Transverse colon (tissue), 4 donors: ENCODE results near the gene KCNN3.

Source experiments
- CTCF ChIP-seq, 5 experiments: fragments of 200-600 bp in 3 of 5; fragments of 450-650 bp in 2 of 5; sonication (generic) in 3 of 5; IDR thresholded peaks; 1 replicate in 2 of 5; 2 replicates in 3 of 5; pipeline ENCODE4 v1.5.1; 2016 to 2017; ENCODE audit warnings: antibody characterized with exemption in 5 of 5, inconsistent platforms in 3 of 5, mild to moderate bottlenecking in 2 of 5, moderate library complexity in 1 of 5
- EP300 ChIP-seq: sonication (generic); formaldehyde crosslinking; IDR thresholded peaks from one replicate; pipeline ENCODE4 v1.6.1; 2017; ENCODE audit warnings: antibody characterized with exemption, low read depth
- POLR2A ChIP-seq: fragments of 450-650 bp; IDR thresholded peaks from one replicate; pipeline ENCODE4 v1.6.1; 2016; ENCODE audit warnings: antibody characterized with exemption, mild to moderate bottlenecking, moderate library complexity
- POLR2AphosphoS5 ChIP-seq, 3 donors: sonication (generic); formaldehyde crosslinking; IDR thresholded peaks; one replicate each; pipeline ENCODE4 v1.6.1; 2016; ENCODE audit warnings: antibody characterized with exemption in 3 of 3

GRCh38 chr1:154861607-154862094, 8.4 kb downstream of the KCNN3 start:
- TF ChIP-seq CTCF (IDR thresholded peaks at IDR 0.05) (no peak), POLR2AphosphoS5 (IDR thresholded peaks at IDR 0.05) (no peak), POLR2A (no peak), EP300 (no peak)
